NT2/D1 (cell line): ENCODE results near the gene NBPF11.
"Not testable (repeated sequence)": the region's sequence is repeated elsewhere in the genome, so short reads cannot be mapped to it uniquely, and the experiment has no call there.

Source experiments
- SUZ12 ChIP-seq: IDR thresholded peaks from 2 replicates; pipeline ENCODE4 v1.6.1; 2011; ENCODE audit not compliant: insufficient read length, insufficient read depth; ENCODE audit errors: extremely low read depth
- YY1 ChIP-seq: IDR thresholded peaks from 2 replicates; pipeline ENCODE4 v1.6.1; 2011; ENCODE audit not compliant: insufficient read length, insufficient read depth
- ZNF274 ChIP-seq: IDR thresholded peaks from 2 replicates; pipeline ENCODE4 v1.6.1; 2011; ENCODE audit warnings: mild to moderate bottlenecking, low read depth, low read length

- not testable (repeated sequence) for TF ChIP-seq SUZ12, YY1, ZNF274
These were observed 74.6 kb downstream of the NBPF11 start for GRCh38 chr1:148077458-148077857.
